ENCODE results near the gene MEGF8.

Gene MEGF8

GRCh38 chr19:42356686-42357085 lies 31.3 kb downstream of the MEGF8 start:
- no peak for DNase-seq (ENCODE audit: low read depth in 3 of 3)

DNA sequence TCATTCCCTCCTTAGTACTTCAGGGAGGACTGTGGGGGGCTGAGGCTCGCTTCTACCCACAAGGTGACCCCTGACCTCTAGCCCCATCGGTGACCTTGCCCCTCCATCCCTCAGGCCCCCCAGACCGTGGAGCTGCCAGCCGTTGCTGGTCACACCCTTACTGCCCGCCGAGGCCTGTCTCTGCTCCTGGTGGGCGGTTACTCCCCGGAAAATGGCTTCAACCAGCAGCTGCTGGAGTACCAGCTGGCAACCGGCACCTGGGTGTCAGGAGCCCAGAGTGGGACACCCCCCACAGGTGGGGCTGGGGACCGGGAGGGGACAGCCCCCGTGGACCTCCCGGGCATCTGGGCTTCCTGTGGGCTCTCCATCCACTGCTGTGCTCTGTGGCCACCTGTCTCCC lies 31.9 kb downstream of the MEGF8 start:
- DNase-seq (ENCODE audit: low read depth in 3 of 3), result no peak

- no peak for DNase-seq (ENCODE audit: low read depth in 3 of 3)
These were observed 35.5 kb downstream of the MEGF8 start for GRCh38 chr19:42360787-42361544.

DNA sequence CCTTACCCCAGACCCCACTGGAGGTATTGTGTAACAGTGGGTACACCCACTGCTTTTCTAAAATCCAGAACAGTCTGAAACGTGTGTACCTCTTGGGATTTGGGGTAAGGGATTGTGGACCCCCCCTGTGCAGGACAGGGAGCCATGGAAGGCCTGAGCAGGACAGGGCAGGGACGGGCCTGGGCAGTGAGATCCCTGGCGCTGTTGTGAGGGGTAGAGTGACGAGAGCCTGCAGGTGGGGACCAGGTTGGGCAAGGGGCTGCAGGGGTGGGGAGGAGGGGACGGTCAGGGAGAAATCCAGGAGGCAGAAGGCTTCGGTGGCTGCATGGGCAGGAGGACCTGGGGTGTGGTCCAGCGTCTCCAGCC lies 36.1 kb downstream of the MEGF8 start:
- DNase-seq (ENCODE audit: low read depth in 3 of 3), result no peak

DNA sequence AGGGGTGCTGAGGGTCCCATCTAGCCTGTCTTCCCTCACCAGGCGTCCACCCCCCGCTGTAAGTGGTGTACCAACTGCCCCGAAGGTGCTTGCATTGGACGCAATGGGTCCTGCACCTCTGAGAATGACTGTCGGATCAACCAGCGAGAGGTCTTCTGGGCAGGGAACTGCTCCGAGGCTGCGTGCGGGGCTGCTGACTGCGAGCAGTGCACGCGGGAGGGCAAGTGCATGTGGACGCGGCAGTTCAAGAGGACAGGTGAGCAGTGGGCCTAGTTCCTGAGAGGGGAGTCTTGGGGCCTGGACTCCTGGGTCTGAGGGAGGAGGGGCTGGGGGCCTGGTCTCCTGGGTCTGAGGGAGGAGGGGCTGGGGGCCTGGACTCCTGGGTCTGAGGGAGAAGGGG lies 36.9 kb downstream of the MEGF8 start:
- no peak for DNase-seq (ENCODE audit: low read depth in 3 of 3)

DNA sequence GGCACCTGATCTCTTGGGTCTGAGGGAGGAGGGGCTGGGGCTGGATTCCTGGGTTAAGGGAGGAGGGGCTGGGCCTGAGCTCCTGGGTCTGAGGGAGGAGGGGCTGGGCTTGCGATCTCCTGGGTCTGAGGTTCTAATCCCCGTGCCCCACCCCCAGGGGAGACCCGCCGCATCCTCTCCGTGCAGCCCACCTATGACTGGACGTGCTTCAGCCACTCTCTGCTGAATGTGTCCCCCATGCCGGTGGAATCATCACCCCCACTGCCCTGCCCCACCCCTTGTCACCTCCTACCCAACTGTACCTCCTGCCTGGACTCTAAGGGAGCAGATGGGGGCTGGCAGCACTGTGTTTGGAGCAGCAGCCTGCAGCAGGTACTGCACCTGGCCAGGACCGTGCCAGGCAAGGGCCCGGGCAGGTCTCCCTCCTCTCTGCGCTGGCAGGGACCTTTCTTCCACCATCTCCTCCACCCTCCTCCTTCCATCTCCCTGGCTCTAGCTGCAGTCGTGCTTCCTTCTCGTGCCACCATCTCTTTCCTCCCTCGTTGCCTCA lies 37.5 kb downstream of the MEGF8 start:
- DNase-seq (ENCODE audit: low read depth in 3 of 3), result no peak

DNA sequence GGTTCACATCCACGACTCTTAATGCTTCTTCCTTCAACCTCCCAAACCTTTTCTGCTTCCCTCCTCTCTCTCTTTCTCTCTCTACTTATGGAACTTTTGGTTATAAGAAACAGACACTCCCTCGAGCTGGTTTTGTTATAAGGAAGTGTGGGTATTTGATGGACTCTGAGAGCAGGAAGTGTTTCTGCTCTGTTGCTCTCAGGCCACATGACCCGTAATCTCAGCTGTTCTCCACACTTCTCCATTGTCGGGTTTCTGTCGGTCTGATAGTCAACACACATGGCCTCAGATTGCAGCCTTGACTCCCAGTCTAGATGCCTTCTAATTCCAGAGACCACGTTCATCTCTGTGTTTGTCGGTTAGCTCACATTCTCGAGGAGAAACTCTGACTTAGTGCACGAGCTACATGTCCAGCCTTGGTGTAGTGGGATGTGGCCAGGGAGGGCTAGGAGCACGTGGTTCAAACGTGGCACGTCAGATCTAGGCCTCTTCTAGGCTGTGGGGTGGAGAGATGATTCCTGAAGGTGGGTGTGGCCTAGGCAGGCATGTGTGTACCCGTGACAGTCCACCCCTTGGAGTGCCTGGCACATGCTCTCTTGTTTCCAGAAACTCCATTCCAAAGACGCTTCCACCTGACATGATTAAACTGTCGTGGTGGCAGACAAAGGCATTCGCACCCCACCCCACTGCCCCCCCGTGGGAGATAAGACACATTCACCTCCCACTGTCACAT lies 38.3 kb downstream of the MEGF8 start:
- DNase-seq (ENCODE audit: low read depth in 3 of 3), result no peak

DNA sequence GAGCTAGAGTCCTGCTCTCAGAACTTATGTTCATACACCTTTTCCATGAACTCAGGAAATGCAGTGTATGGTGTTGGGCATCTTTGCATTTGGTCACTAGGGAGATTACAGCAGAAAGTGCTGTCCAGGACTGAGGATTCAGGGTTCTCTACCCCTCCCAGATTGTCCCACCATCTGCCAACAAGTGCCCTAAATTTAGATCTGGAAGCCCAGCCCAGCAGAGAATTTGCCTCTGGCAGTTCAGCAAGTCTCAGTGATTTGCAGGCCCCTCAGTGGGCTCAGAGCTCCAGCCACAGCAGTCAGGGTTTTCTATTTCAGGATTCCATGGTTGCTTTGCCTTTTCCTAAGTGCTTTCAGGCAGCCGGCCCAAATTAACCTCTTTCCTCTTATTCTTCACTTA lies 41.2 kb downstream of the MEGF8 start:
- DNase-seq (ENCODE audit: low read depth in 3 of 3), result no peak

DNA sequence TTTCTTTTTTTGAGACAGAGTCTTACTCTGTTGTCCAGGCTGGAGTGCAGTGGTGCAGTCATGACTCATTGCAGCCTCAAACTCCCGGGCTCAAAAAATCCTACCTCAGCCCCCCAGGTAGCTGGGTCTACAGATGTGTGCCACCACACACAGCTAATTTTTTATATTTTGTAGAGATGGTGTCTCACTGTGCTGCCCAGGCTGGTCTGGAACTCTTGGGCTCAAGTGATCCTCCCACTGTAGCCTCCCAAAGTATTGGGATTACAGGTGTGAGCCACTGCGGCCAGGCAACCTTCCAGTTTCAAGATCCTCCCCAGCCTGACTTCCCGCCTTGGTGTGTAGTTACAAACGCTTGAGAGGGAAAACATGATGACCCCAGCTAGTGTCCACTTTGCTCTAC lies 42.5 kb downstream of the MEGF8 start:
- no peak for DNase-seq (ENCODE audit: low read depth in 3 of 3)

DNA sequence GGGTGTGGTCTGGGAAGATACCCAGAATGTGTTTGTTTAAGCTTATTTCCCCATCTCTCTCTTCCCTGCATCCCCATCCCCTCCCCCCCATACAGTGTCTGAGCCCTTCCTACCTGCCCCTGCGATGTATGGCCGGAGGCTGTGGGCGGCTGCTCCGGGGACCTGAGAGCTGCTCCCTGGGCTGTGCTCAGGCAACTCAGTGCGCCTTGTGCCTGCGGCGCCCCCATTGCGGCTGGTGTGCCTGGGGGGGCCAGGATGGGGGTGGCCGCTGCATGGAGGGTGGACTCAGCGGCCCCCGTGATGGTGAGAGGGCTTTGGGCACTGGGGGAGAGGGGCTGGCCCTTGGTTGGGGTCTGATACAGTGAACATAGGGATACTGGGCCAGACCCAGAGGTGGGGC lies 42.9 kb downstream of the MEGF8 start:
- no peak for DNase-seq (ENCODE audit: low read depth in 3 of 3)

- DNase-seq (ENCODE audit: low read depth in 3 of 3), result no peak
These were observed 43.3 kb downstream of the MEGF8 start for GRCh38 chr19:42368765-42369164.

DNA sequence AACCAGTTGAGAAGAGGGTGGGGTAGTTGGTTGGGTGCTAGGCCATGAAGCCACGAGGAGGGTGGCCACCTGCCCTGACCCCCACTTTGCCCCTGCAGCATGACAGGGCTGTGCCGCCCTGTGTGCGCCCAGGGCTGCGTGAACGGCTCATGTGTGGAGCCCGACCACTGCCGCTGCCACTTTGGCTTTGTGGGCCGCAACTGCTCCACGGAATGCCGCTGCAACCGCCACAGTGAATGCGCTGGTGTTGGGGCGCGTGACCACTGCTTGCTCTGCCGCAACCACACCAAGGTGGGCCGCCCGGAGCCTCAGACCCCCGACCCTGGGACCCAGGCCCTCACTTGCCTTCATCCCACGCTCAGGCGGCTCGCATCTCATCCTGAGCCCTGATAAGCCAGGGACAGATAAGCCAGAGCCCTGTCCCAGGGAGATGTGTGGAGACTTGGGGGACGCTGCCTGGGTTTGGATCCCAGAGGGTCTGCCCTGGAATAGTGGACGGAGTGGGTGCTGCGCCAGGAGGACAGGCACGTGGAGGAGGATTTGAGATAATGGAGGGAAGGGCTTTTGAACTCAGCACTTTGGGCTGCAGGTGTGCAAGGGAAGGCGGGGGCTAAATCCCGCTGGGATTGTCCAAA lies 44.1 kb downstream of the MEGF8 start:
- no peak for DNase-seq (ENCODE audit: low read depth in 3 of 3)

GRCh38 chr19:42370068-42370520 lies 44.7 kb downstream of the MEGF8 start:
- no peak for DNase-seq (ENCODE audit: low read depth in 3 of 3)

DNA sequence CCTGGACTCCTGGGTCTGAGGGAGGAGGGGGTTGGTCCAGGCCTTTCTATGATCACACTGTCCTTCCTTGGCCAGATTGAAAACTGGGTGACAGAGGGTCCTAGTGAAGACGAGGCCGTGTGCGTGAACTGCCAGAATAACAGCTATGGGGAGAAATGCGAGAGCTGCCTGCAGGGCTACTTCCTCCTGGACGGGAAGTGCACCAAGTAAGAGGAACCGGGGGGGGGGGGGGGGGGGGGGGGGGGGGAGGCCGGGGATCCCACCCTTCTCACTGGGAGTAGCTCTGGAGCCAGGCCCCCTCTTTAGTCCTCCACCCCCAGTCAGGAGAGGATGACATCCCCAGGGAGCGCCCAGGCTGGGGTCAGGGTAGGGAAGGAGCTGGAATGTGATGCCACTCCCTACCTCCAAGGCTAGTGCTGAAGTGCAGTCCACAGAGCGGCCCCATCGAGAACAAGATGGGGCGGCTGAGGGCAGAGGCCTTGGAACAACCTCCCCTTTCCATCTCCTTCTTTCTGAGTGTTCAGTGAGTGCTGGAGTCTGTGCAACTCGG lies 45.3 kb downstream of the MEGF8 start:
- DNase-seq (ENCODE audit: low read depth in 3 of 3), result no peak

DNA sequence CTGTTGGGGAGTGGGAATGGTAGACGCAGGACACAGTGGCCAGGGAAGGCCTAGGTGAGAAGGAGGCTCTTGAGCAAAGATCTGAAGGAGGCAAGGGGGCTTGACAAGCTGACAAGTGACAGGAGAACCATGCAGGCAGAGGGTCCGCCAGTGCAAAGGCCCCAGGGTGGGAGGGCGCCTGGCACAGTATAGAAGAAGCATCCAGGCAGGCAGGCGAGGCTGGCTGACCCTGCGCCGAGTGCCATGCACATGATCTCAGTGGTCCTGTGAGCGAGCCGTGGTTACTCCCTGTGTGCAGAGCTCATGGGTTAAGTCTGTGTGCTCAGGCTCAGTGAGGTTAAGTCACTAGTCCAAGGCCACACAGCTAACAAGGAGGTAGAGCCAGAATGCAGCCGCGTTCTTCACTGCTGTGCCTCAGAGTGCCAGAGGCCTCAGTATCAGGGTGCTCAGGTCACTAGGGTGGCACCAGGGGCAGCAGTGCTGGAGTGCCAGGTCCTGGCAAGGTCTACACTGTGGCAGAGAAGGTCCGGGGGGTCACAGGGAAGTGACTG lies 49.5 kb downstream of the MEGF8 start:
- no peak for DNase-seq (ENCODE audit: low read depth in 3 of 3)

GRCh38 chr19:42375415-42376176 lies 50.2 kb downstream of the MEGF8 start:
- DNase-seq (ENCODE audit: low read depth in 3 of 3), result no peak

- DNase-seq (ENCODE audit: low read depth in 3 of 3), result no peak
These were observed 50.7 kb downstream of the MEGF8 start for GRCh38 chr19:42376177-42376555.

GRCh38 chr19:42378225-42379215 lies 53.1 kb downstream of the MEGF8 start:
- DNase-seq (ENCODE audit: low read depth in 3 of 3), result no peak

- no peak for DNase-seq (ENCODE audit: low read depth in 3 of 3)
These were observed 54.7 kb downstream of the MEGF8 start for GRCh38 chr19:42380155-42380554.
